C4-2B (cell line): ENCODE data around the gene DKK3.

Experiments
- ZFX ChIP-seq: fragments of 450-650 bp; IDR thresholded peaks from 2 replicates; pipeline ENCODE4 v1.6.1; 2017
- TF ChIP-seq, protein P1 (sequence below): fragments of 450-650 bp; conservative IDR thresholded peaks from 2 replicates; pipeline ENCODE4 v1.5.1; 2017; ENCODE audit warnings: mild to moderate bottlenecking

DNA sequence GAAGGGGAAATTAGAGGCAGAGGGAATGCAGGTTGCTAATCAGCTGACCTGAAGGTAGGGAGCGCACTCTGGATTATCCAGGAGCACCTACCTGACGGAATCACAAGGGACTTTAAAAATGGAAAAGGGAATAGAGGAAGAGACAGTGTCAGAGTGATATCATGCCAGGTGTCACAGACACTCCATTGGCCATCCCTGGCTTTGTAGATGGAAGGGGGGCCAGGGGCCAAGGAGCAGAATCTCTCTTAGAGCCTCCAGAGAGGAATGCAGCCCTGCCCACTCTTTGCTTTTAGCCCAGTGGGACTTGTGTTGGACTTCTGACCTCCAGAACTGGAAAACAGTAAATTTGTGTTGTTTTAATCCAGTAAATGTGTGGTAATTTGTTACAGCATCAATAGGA, 37.9 kb downstream of the DKK3 start:
- TF ChIP-seq, protein P1, sequence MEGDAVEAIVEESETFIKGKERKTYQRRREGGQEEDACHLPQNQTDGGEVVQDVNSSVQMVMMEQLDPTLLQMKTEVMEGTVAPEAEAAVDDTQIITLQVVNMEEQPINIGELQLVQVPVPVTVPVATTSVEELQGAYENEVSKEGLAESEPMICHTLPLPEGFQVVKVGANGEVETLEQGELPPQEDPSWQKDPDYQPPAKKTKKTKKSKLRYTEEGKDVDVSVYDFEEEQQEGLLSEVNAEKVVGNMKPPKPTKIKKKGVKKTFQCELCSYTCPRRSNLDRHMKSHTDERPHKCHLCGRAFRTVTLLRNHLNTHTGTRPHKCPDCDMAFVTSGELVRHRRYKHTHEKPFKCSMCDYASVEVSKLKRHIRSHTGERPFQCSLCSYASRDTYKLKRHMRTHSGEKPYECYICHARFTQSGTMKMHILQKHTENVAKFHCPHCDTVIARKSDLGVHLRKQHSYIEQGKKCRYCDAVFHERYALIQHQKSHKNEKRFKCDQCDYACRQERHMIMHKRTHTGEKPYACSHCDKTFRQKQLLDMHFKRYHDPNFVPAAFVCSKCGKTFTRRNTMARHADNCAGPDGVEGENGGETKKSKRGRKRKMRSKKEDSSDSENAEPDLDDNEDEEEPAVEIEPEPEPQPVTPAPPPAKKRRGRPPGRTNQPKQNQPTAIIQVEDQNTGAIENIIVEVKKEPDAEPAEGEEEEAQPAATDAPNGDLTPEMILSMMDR, result no peak
- TF ChIP-seq ZFX, result no peak
